BLaER1 (cell line): ENCODE results near the gene R3HDM2.
A peak's percentile ranks its signal among the peaks of the same experiment; 100 is the strongest.

Experiments
- H3K27ac ChIP-seq: shearing (Covaris generic); formaldehyde crosslinking; 2 replicates; pipeline ENCODE4 v1.8.1; 2022
- H3K27me3 ChIP-seq: shearing (Covaris generic); formaldehyde crosslinking; 2 replicates; pipeline ENCODE4 v1.8.1; 2022
- H3K36me3 ChIP-seq: shearing (Covaris generic); formaldehyde crosslinking; 2 replicates; pipeline ENCODE4 v1.8.1; 2022
- H3K4me1 ChIP-seq: shearing (Covaris generic); formaldehyde crosslinking; 2 replicates; pipeline ENCODE4 v1.8.1; 2022
- H3K4me2 ChIP-seq: shearing (Covaris generic); formaldehyde crosslinking; 2 replicates; pipeline ENCODE4 v1.8.1; 2022
- H3K4me3 ChIP-seq: shearing (Covaris generic); formaldehyde crosslinking; 2 replicates; pipeline ENCODE4 v1.8.1; 2022
- H3K9ac ChIP-seq: shearing (Covaris generic); formaldehyde crosslinking; 2 replicates; pipeline ENCODE4 v1.8.1; 2022
- H3K9me3 ChIP-seq: shearing (Covaris generic); formaldehyde crosslinking; 2 replicates; pipeline ENCODE4 v1.8.1; 2022
- H4K20me1 ChIP-seq: shearing (Covaris generic); formaldehyde crosslinking; 2 replicates; pipeline ENCODE4 v1.8.1; 2022
- Cebpa-rat ChIP-seq: shearing (Covaris generic); IDR thresholded peaks from 2 replicates; pipeline ENCODE4 v1.8.1; 2022

R3HDM2 gene

DNA sequence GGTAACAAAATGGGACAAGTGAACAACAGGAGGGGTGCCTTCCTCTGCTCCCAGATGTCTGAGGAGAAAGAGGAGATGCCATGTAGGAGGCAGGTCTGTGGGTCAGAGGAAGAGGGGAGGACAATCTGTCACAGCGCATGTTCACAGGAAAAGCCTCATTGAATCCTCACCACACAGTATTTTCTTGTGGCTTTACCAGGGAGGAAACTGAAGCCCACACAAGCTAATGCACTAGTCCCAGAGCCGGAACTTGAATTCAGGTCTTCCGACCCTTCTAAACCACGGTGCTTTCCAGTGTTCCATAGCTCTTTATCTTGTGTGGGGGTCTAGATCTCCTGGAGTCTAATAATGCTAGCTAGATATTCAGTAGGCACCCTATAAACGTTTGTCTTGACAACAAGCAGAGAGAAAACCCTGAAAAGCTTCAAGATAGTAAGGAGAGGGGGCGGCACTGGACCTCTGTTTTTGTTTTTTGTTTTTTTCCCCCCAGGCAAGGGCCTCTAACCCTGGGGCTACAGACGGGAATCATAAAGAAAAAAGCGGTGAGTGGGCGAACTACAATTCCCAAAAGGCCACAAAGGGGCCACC, 201.7 kb downstream of the R3HDM2 start:
- peak overlapping the region; percentile 87; the same call in 1 of the 2 replicates for H3K27ac ChIP-seq
- H3K27me3 ChIP-seq, result peaks cover 55% of the 10 kb centered on the region
- peaks cover 92% of the 10 kb centered on the region for H3K4me1 ChIP-seq
- peak overlapping the region; percentile 99 for H3K4me2 ChIP-seq
- TF ChIP-seq Cebpa-rat, result no peak
- H3K9ac ChIP-seq, result peak overlapping the region; percentile 89
- peaks cover 46% of the 10 kb centered on the region for H4K20me1 ChIP-seq
- peaks cover 33% of the 10 kb centered on the region for H3K36me3 ChIP-seq
- H3K9me3 ChIP-seq, result no peaks in the 10 kb centered on the region
- peak overlapping the region; percentile 83 for H3K4me3 ChIP-seq

DNA sequence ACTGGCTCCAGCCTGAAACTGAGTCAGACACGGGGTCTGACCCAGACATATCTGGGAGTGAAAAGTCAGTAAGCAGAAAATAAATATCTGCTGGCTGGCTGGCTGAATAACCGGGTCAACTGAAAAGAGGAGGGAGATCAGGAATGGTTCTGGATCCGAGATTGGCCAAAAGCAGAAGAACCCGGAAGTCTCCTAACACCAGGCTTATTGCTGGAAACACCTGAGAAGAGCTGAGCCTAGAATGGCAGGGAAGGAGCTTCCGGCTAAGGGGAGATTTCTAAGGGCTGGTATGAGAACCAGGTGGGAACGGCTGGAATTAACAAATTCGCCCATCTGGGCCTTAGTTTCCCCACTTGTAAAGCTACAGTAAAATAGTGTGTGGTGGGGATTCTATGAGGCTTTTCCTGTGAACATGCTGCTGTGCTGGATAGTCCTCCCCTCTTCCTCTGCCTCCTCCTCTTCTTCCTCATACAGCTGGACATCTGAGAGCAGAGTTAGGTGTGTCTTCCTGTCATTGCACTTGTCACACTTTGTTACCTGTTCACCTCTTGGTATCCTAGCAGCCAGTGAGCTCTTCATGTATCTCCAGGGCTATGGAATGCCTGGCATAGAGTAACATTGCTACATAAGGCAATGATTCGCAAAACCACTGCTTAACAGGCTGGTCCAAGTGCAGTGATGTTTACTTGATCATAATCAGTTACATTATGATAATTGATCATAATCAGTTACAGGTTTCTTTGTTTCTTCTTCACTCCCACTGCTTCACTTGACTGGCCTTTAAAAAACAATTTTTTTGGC, 203.3 kb downstream of the R3HDM2 start:
- TF ChIP-seq Cebpa-rat, result no peak
- peaks cover 46% of the 10 kb centered on the region for H4K20me1 ChIP-seq
- no peaks in the 10 kb centered on the region for H3K9me3 ChIP-seq
- H3K27me3 ChIP-seq, result peaks cover 55% of the 10 kb centered on the region
- H3K9ac ChIP-seq, result 0 out of 2 replicates have a peak overlapping the region, but pooled peaks have one; percentile 56
- H3K4me2 ChIP-seq, result peak overlapping the region; percentile 99
- H3K4me1 ChIP-seq, result peaks cover 92% of the 10 kb centered on the region
- H3K36me3 ChIP-seq, result peaks cover 17% of the 10 kb centered on the region
- H3K27ac ChIP-seq, result no peak overlapping the region
- H3K4me3 ChIP-seq, result peak overlapping the region; percentile 61

DNA sequence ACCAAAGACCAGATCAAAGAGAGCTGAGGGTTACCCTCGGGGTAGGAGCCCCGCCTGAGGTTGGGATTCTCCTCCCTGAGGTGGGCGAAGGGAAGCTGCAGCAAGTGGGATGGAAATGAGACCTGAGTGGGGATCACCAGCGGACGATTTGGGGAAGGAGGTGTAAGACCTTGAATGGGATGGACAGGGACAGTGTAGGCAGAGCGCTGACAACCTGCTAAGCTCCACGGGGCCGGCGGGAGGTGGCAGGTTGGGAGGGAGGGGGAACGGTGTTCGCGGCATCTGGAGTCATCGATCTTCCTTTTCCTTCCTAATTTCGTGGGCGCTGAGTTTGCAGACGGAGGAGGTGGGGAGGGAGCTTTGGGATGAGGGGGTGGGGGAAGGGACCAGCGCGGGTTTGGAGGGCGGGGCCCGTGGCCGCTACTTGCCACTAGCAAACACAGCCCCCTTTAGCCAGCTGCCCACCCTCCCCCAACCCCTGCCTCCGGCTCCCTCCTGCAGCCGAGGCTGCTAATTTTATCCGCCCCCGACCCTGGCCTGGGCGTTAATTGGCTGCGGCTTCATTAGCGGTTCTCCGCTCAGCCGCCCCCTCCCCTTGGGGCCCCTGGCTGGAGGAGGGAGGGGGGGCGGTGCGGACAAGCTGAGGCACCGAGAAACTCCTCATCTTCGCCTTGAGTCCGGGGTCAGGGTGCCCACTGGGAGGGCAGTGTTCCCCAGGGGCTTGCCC, 204.1 kb downstream of the R3HDM2 start:
- Histone ChIP-seq H3K9me3 (no peaks in the 10 kb centered on the region), H3K27ac (no peak overlapping the region), H3K4me2 (peak overlapping the region; percentile 99), H4K20me1 (peaks cover 46% of the 10 kb centered on the region), H3K4me3 (peak overlapping the region; percentile 61), H3K36me3 (peaks cover 9% of the 10 kb centered on the region), H3K4me1 (peaks cover 84% of the 10 kb centered on the region), H3K27me3 (peaks cover 56% of the 10 kb centered on the region), H3K9ac (0 out of 2 replicates have a peak overlapping the region, but pooled peaks have one; percentile 56)
- TF ChIP-seq Cebpa-rat, result no peak

DNA sequence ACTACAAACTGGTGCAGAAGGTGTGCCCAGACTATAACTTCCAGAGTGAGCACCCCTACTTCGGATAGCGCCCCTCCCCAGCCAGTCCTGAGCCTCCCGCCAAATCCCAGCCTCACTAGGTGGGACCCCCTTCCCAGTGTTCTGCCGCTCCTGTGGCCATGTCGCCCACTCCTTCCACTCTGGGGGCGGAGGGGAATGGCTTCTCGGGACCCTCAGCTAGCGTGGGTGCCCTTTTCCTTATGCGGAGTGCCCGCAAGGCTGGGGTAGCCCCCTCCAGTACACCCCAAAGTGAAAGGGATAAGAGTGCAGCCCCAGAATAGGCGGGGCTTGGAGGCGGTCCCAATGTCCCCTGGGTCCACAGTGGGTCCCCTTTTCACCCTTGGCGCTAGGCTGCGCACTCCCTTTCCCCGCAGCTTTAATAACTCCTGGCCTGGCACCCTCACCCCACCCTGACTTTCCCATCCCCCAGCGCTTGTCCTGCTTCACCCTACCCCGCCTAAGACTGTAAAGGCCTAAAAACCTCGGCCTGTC, 205.1 kb downstream of the R3HDM2 start:
- H4K20me1 ChIP-seq, result peaks cover 46% of the 10 kb centered on the region
- H3K36me3 ChIP-seq, result no peaks in the 10 kb centered on the region
- H3K4me3 ChIP-seq, result peak overlapping the region; percentile 34; the same call in 1 of the 2 replicates
- TF ChIP-seq Cebpa-rat, result no peak
- H3K4me2 ChIP-seq, result peak overlapping the region; percentile 99
- H3K27me3 ChIP-seq, result peaks cover 66% of the 10 kb centered on the region
- H3K9me3 ChIP-seq, result no peaks in the 10 kb centered on the region
- no peak overlapping the region for H3K27ac ChIP-seq
- H3K9ac ChIP-seq, result no peak overlapping the region
- H3K4me1 ChIP-seq, result peaks cover 74% of the 10 kb centered on the region

DNA sequence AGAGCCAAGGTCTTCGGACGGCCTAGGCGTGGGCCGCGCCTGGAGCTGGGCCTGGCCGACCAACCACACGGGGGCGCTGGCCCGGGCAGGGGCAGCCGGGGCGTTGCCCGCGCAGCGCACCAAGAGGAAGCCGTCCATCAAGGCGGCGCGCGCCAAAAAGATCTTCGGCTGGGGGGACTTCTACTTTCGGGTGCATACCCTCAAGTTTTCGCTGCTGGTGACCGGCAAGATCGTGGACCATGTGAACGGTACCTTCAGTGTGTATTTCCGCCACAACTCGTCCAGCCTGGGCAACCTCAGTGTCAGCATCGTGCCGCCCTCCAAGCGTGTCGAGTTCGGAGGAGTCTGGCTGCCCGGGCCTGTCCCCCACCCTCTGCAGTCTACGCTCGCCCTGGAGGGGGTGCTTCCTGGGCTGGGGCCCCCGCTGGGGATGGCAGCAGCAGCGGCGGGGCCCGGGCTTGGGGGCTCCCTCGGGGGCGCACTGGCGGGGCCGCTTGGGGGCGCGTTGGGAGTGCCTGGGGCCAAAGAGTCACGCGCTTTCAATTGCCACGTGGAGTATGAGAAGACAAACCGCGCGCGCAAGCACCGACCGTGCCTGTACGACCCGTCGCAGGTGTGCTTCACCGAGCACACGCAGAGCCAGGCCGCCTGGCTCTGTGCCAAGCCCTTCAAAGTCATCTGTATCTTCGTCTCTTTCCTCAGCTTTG, 205.7 kb downstream of the R3HDM2 start:
- Histone ChIP-seq H3K36me3 (no peaks in the 10 kb centered on the region), H3K4me1 (peaks cover 68% of the 10 kb centered on the region), H3K4me2 (peak overlapping the region; percentile 99), H3K4me3 (peak overlapping the region; percentile 34; the same call in 1 of the 2 replicates), H4K20me1 (peaks cover 43% of the 10 kb centered on the region), H3K9ac (no peak overlapping the region), H3K9me3 (no peaks in the 10 kb centered on the region), H3K27me3 (peaks cover 72% of the 10 kb centered on the region), H3K27ac (no peak overlapping the region)
- no peak for TF ChIP-seq Cebpa-rat

DNA sequence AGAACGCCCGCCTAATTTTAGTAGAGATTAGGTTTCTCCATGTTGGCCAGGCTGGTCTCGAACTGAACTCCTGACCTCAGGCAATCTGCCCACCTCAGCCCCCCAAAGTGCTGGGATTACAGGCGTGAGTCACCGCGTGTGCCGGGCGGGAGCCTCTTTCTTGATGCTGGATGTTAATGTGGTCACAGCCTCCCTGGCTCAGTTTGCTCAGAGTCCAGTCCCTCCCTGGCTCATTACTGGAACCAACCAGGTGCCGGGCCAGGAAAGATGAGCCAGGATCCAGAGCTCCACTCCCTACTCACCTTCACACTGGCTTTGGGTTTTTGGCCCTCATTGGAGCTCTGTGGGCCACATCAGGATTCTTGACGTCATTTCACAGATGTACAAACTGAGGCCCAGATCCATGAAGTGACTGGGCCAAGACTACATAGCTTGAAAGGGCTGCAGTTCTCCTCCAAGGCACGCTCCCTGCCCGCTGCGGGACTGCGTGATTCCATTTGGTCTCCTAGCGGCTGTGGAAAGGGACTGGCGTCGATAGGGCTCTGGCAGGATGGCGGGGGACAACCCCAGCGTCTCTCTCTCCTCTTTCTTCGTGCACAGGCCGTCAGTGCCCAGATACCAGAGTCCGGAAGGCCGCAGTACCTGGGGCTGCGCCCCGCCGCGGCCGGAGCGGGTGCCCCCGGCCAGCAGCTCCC, 206.4 kb downstream of the R3HDM2 start:
- Histone ChIP-seq H3K27ac (no peak overlapping the region), H3K36me3 (no peaks in the 10 kb centered on the region), H3K4me3 (no peak overlapping the region), H4K20me1 (peaks cover 48% of the 10 kb centered on the region), H3K27me3 (peaks cover 79% of the 10 kb centered on the region), H3K9me3 (no peaks in the 10 kb centered on the region), H3K4me2 (peak overlapping the region; percentile 99), H3K4me1 (peaks cover 67% of the 10 kb centered on the region), H3K9ac (no peak overlapping the region)
- TF ChIP-seq Cebpa-rat, result no peak

DNA sequence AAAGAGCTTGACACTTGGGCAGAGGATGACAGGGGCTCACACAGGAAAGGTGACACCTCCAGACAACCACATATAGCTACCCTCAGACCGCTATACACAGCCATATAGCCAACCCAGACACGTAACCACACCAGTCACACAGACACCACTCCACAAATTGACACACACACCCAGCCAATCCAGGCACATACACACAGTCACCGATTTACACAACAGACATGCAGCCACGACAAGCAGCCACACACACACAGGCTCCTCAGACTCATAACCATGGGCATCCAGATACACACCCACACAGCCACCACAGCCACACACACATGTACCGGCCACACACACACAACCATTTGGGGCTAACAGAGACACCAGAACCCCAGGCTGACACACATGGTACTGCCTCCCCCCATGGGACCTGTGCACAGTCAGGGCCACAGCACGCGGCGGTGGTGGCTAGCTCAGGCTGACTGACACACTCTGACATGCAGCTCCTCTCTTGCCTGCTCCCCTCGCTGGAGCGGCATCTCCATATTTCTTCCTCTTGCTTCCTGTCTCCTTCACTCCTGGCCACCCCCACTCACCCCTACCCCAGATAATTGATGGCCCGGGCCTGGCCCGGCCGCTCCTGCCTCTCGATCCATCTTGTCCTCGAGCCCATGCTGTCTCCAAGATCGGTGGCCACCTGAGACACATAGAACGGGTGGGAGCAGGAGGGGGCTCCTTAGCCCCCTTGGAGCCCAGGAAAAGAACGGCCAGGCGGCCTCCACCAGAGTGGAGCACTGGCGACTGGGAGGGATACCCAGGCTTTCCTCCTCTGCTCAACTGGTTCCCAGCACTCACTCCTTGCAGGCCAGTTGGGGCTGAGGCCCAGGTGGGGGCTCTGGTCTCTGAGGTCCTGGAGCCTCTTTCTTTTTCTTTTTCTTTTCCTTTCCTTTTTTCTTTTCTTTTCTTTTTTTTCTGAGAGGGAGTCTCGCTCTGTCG, 207.4 kb downstream of the R3HDM2 start:
- Histone ChIP-seq H3K4me2 (peak overlapping the region; percentile 61), H3K4me3 (no peak overlapping the region), H3K36me3 (no peaks in the 10 kb centered on the region), H4K20me1 (peaks cover 58% of the 10 kb centered on the region), H3K4me1 (peaks cover 58% of the 10 kb centered on the region), H3K9me3 (no peaks in the 10 kb centered on the region), H3K9ac (no peak overlapping the region), H3K27ac (no peak overlapping the region), H3K27me3 (peaks cover 89% of the 10 kb centered on the region)
- no peak for TF ChIP-seq Cebpa-rat
